AG10803 (cell line): ENCODE measurements around the gene RFLNA.

Experiments used
- DNase-seq: peaks from one replicate; pipeline ENCODE4 v3.0.0; 2010; ENCODE audit warnings: low read depth
- H3K4me3 ChIP-seq: 2 replicates; pipeline ENCODE4 v1.5.1; 2011; ENCODE audit warnings: mild to moderate bottlenecking, low read length, control low read depth
- TF ChIP-seq, protein P1 (sequence below): conservative IDR thresholded peaks from 2 replicates; pipeline ENCODE4 v1.5.1; 2011; ENCODE audit warnings: mild to moderate bottlenecking, low read length, control low read depth, inconsistent platforms

RFLNA gene

DNA sequence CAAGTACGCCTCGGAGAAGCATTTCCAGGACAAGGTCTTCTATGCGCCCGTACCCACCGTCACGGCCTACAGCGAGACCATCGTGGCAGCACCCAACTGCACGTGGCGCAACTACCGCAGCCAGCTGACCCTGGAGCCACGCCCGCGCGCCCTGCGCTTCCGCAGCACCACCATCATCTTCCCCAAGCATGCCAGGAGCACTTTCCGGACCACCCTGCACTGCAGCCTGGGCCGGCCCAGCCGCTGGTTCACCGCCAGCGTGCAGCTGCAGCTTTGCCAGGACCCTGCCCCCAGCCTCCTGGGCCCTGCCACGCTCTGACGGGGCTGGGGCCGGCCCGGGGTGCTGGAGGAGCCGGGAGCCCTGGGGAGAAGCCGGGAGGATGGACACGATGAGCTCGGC is 19.3 kb downstream of the RFLNA start:
- H3K4me3 ChIP-seq = no peak overlapping the region
- TF ChIP-seq, protein P1, sequence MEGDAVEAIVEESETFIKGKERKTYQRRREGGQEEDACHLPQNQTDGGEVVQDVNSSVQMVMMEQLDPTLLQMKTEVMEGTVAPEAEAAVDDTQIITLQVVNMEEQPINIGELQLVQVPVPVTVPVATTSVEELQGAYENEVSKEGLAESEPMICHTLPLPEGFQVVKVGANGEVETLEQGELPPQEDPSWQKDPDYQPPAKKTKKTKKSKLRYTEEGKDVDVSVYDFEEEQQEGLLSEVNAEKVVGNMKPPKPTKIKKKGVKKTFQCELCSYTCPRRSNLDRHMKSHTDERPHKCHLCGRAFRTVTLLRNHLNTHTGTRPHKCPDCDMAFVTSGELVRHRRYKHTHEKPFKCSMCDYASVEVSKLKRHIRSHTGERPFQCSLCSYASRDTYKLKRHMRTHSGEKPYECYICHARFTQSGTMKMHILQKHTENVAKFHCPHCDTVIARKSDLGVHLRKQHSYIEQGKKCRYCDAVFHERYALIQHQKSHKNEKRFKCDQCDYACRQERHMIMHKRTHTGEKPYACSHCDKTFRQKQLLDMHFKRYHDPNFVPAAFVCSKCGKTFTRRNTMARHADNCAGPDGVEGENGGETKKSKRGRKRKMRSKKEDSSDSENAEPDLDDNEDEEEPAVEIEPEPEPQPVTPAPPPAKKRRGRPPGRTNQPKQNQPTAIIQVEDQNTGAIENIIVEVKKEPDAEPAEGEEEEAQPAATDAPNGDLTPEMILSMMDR = no peak
- no peak for DNase-seq

DNA sequence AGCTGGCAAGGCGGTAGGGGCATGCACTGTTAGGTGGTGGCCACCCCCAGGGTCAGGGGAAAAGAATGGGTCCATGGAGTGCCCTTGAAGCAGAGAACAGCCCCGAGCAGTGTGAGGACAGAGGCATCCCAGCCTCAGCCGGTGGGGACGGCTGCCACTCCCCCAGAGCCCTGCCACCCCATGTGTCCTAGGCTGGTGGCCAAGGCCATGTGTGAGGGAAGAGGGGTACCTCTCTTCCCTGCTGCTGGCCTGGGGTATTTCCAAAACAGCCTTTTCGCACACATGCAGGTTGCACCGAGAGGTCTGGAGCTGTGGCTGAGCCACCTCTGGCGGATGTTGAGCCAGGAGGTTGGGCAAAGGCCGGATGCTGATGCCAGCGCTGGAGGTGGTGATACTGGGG is 19.9 kb downstream of the RFLNA start:
- H3K4me3 ChIP-seq = no peak overlapping the region
- DNase-seq = no peak
- TF ChIP-seq, protein P1 = no peak

DNA sequence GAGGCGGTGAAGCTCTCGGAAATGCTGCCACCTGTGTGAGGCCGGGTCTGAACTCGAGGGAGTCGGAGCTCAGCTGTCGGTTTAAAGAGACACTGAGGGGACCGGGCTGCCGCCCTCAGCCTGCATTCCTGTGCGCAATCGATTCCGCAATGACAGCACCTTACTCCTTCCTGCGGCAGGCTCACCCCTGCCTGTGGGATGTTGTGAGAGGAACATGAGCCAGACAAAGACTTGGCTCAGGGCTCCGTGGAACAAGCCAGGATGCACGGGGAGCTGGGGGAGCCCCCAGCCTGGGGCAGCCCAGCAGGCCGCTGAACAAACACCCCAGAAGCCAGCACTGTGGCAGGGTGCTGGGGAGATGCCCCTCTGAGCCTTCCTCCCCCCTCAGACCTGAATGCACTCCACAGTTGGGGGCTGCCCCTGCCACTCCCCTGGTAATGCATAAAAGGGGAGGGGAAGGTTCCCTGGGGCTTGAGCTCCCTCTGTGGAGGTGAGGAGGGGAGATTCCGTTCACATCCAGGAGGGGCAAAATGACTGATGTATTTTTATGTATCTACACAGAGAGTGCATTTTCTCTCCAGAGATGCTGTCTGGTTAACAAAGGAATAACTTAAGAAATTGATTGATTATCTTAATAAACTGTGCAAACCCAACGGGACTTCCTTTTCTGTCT is 20.6 kb downstream of the RFLNA start:
- DNase-seq = no peak
- TF ChIP-seq, protein P1 = no peak
- no peak overlapping the region for H3K4me3 ChIP-seq

DNA sequence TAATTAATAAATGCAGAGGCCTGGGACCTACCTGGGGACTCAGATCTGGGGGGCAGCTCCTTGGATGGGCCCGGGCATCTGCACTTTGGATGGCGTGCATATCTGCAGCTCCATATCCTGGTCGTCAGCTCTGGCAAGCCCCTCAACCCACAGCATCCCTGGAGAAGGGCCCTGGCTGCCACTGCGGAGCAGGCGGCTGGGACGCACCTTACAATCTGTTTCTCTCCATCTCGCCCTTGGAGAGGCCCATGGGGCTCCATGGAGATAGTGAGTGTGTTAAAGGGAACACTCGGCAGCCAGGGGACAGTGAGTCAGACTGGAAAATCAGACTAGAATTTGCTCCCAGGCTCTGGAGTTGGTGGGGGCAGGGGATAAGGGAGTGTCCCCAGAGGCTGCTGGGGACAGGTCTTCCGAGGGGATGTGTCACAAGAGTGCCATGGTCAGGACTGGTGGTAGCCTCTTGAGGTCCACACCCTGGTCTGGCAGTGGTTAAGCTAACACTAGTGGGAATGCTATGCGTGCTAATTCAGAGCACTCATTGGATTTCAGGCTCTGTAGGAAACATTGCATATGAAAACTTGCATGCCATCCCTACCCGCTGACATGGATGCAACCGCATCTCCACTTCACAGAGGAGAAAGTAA is 21.5 kb downstream of the RFLNA start:
- no peak for DNase-seq
- no peak overlapping the region for H3K4me3 ChIP-seq
- TF ChIP-seq, protein P1 = no peak

DNA sequence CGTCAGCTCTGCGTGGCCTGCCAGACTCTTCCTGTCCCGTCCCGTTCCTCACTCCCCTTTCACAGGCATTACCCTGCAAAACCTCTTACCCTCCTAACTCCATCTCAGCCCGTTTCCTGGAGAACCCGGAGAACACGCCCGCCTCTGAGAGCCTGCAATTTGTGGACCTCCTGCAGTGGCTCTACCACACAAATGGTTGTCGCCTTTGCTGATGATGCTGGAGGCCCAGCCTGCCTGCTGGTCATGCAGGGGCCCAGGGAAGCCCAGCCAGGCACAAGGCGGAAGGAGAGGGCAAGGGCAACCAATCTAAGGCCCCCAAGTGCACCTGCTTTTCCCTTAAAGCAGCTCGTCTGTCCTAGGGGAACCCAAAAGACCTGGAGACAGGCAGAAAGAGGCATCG is 22.5 kb downstream of the RFLNA start:
- TF ChIP-seq, protein P1 = no peak
- DNase-seq = no peak

DNA sequence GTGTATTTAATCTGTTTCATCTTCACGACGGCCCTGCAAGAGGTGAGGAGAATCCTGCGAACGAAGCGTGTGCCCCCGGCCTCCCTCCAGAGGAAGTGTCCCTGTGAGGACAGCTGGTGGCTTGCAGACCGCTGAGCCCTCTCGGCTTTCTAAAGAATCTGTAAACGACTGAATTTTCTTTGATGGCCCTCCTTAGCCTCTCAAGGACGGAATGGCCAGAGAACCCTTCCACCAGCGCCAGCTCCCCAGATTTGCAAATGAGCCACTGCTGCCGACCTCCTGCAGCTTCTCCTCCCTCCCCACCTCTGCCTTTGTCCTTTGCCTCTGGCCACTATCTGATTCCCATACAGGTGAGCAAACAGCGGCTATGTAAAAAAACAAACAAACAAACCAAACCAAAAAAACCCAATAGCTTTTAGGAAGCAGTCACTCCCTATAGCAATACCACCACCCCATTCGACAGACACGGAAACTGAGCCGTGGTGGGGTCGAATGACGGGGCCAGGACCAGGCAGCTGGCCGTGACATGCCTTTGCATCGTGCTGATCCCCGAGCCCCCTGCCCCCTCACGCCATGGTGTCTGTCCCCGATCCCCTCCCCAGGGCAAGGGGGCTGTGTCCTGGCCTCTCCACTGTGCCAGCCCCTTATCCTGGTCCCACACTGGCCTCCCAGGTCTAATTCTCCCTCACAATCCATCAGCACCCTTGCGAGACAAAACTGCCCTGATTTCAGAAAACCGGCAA is 23.6 kb downstream of the RFLNA start:
- DNase-seq = no peak
- H3K4me3 ChIP-seq = no peak overlapping the region
- TF ChIP-seq, protein P1 = no peak

More for the DNA sequence above, 22.5 kb downstream of the RFLNA start:
- H3K4me3 ChIP-seq = no peak overlapping the region
